Trophoblast cell (in vitro differentiated cells and primary cell): ENCODE results near the gene KRT76.

Experiments used
- DNase-seq, 2 donors: peaks; one replicate each; pipeline ENCODE4 v3.0.0-alpha.2; 2016
- H2AFZ ChIP-seq: 2 replicates; pipeline ENCODE4 v1.6.1; 2013; ENCODE audit warnings: low read length, moderate library complexity, mild to moderate bottlenecking; ENCODE audit not compliant: insufficient read depth, poor library complexity
- H2AK5ac ChIP-seq: 2 replicates; pipeline ENCODE4 v1.6.1; 2013; ENCODE audit warnings: mild to moderate bottlenecking, low read length
- H2BK120ac ChIP-seq: 2 replicates; pipeline ENCODE4 v1.6.1; 2013; ENCODE audit warnings: low read length, mild to moderate bottlenecking, moderate library complexity; ENCODE audit not compliant: insufficient read depth, poor library complexity
- H2BK12ac ChIP-seq: 2 replicates; pipeline ENCODE4 v1.6.1; 2013; ENCODE audit warnings: mild to moderate bottlenecking, low read length, moderate library complexity
- H2BK5ac ChIP-seq: 2 replicates; pipeline ENCODE4 v1.6.1; 2013; ENCODE audit warnings: low read length, low read depth, moderate library complexity, mild to moderate bottlenecking; ENCODE audit not compliant: poor library complexity
- H3K14ac ChIP-seq: 2 replicates; pipeline ENCODE4 v1.6.1; 2013; ENCODE audit warnings: mild to moderate bottlenecking, low read length
- H3K18ac ChIP-seq: 2 replicates; pipeline ENCODE4 v1.6.1; 2013; ENCODE audit warnings: mild to moderate bottlenecking, low read length
- H3K23ac ChIP-seq: 2 replicates; pipeline ENCODE4 v1.6.1; 2013; ENCODE audit warnings: low read length
- H3K27ac ChIP-seq: 2 replicates; pipeline ENCODE4 v1.5.1; 2013; ENCODE audit warnings: low read depth, mild to moderate bottlenecking, inconsistent platforms, low read length, moderate library complexity
- H3K27me3 ChIP-seq: 2 replicates; pipeline ENCODE4 v1.6.1; 2013; ENCODE audit warnings: inconsistent platforms, mild to moderate bottlenecking, low read length, moderate library complexity; ENCODE audit not compliant: insufficient read depth
- H3K36me3 ChIP-seq, 2 experiments: 1 replicate in 1 of 2; 2 replicates in 1 of 2; pipeline ENCODE4 v1.6.1; 2013; ENCODE audit warnings: low read length in 2 of 2, mild to moderate bottlenecking in 2 of 2, moderate library complexity in 1 of 2; ENCODE audit not compliant: insufficient read depth in 2 of 2, control insufficient read depth in 1 of 2
- H3K4ac ChIP-seq: 2 replicates; pipeline ENCODE4 v1.6.1; 2013; ENCODE audit warnings: low read depth, mild to moderate bottlenecking, low read length, moderate library complexity
- H3K4me1 ChIP-seq, 2 experiments: 1 replicate in 1 of 2; 2 replicates in 1 of 2; pipeline ENCODE4 v1.6.1; 2013; ENCODE audit warnings: low read length in 2 of 2, mild to moderate bottlenecking in 2 of 2, moderate library complexity in 1 of 2; ENCODE audit not compliant: insufficient read depth in 2 of 2, control insufficient read depth in 1 of 2
- H3K4me2 ChIP-seq: 2 replicates; pipeline ENCODE4 v1.6.1; 2013; ENCODE audit warnings: inconsistent platforms, mild to moderate bottlenecking, low read length, moderate library complexity
- H3K4me3 ChIP-seq: 2 replicates; pipeline ENCODE4 v1.5.1; 2013; ENCODE audit warnings: mild to moderate bottlenecking, low read depth, low read length, inconsistent platforms
- H3K79me1 ChIP-seq: one replicate; pipeline ENCODE4 v1.6.1; 2013; ENCODE audit warnings: low read length
- H3K79me2 ChIP-seq: 2 replicates; pipeline ENCODE4 v1.6.1; 2013; ENCODE audit warnings: low read length, mild to moderate bottlenecking; ENCODE audit not compliant: control insufficient read depth, insufficient read depth, poor library complexity
- H3K9ac ChIP-seq: 2 replicates; pipeline ENCODE4 v1.6.1; 2013; ENCODE audit warnings: mild to moderate bottlenecking, low read length
- H3K9me3 ChIP-seq: 2 replicates; pipeline ENCODE4 v1.6.1; 2013; ENCODE audit warnings: low read depth, mild to moderate bottlenecking, control low read depth, inconsistent platforms, low read length; ENCODE audit not compliant: insufficient read depth
- H4K12ac ChIP-seq: 2 replicates; pipeline ENCODE4 v1.6.1; 2013; ENCODE audit warnings: low read depth, mild to moderate bottlenecking, low read length, moderate library complexity
- H4K8ac ChIP-seq: 2 replicates; pipeline ENCODE4 v1.6.1; 2013; ENCODE audit warnings: low read depth, mild to moderate bottlenecking, low read length, moderate library complexity
- H4K91ac ChIP-seq: one replicate; pipeline ENCODE4 v1.6.1; 2013; ENCODE audit warnings: low read depth, mild to moderate bottlenecking, low read length, moderate library complexity
- WGBS: extraction: QIAGEN DNeasy Blood & Tissue Kit; methylation state at CpG from one replicate; pipeline ENCODE4 v1.1.7; 2013; ENCODE audit warnings: missing lambda C conversion rate; ENCODE audit not compliant: insufficient read length, insufficient coverage; ENCODE audit errors: extremely low coverage; 5-methylcytosine and 5-hydroxymethylcytosine counted together

The KRT76 gene

GRCh38 chr12:52805000-52805399 is 27.9 kb upstream of the KRT76 start:
- Histone ChIP-seq H3K14ac (no peak overlapping the region), H4K8ac (no peak overlapping the region), H2AFZ (no peak overlapping the region), H3K23ac (no peak overlapping the region), H3K79me2 (no peaks in the 10 kb centered on the region), H3K36me3 (no peaks in the 10 kb centered on the region), H3K9ac (no peak overlapping the region), H3K4me2 (no peak overlapping the region), H3K4me3 (no peak overlapping the region), H4K91ac (no peak overlapping the region), H4K12ac (no peak overlapping the region), H2BK120ac (no peak overlapping the region), H3K27ac (no peak overlapping the region), H3K9me3 (peaks cover 4% of the 10 kb centered on the region), H3K27me3 (no peaks in the 10 kb centered on the region), H2AK5ac (no peak overlapping the region), H2BK5ac (no peak overlapping the region), H3K4ac (no peak overlapping the region), H3K79me1 (no peaks in the 10 kb centered on the region), H2BK12ac (no peak overlapping the region), H3K18ac (no peak overlapping the region), H3K4me1 (no peaks in the 10 kb centered on the region)
- no peak for DNase-seq
- WGBS: no CpG with 5 or more reads among the region's 1 CpG

GRCh38 chr12:52802442-52802841 is 25.3 kb upstream of the KRT76 start:
- Histone ChIP-seq H3K9me3 (peaks cover 1% of the 10 kb centered on the region), H2BK5ac (no peak overlapping the region), H3K79me2 (no peaks in the 10 kb centered on the region), H3K4me2 (no peak overlapping the region), H2AK5ac (no peak overlapping the region), H3K4ac (no peak overlapping the region), H3K4me1 (no peaks in the 10 kb centered on the region), H3K27me3 (no peaks in the 10 kb centered on the region), H3K9ac (no peak overlapping the region), H3K18ac (no peak overlapping the region), H4K91ac (no peak overlapping the region), H4K12ac (no peak overlapping the region), H3K27ac (no peak overlapping the region), H3K4me3 (no peak overlapping the region), H4K8ac (no peak overlapping the region), H3K23ac (no peak overlapping the region), H2BK120ac (no peak overlapping the region), H3K36me3 (no peaks in the 10 kb centered on the region), H3K14ac (no peak overlapping the region), H2AFZ (no peak overlapping the region), H2BK12ac (no peak overlapping the region), H3K79me1 (no peaks in the 10 kb centered on the region)
- no CpG with 5 or more reads among the region's 6 CpGs for WGBS
- no peak for DNase-seq

GRCh38 chr12:52801773-52802172 is 24.6 kb upstream of the KRT76 start:
- no peak overlapping the region for H2AFZ ChIP-seq
- H3K4me3 ChIP-seq: no peak overlapping the region
- no peaks in the 10 kb centered on the region for H3K36me3 ChIP-seq
- no peak overlapping the region for H4K8ac ChIP-seq
- H3K23ac ChIP-seq: no peak overlapping the region
- H2BK12ac ChIP-seq: no peak overlapping the region
- no peak for DNase-seq
- no peak overlapping the region for H3K14ac ChIP-seq
- no peak overlapping the region for H3K4ac ChIP-seq
- no peak overlapping the region for H4K91ac ChIP-seq
- H2BK5ac ChIP-seq: no peak overlapping the region
- no peak overlapping the region for H3K18ac ChIP-seq
- H3K79me1 ChIP-seq: no peaks in the 10 kb centered on the region
- H3K27ac ChIP-seq: no peak overlapping the region
- H3K79me2 ChIP-seq: no peaks in the 10 kb centered on the region
- no peaks in the 10 kb centered on the region for H3K4me1 ChIP-seq
- H3K4me2 ChIP-seq: no peak overlapping the region
- no peak overlapping the region for H2AK5ac ChIP-seq
- no peak overlapping the region for H4K12ac ChIP-seq
- H3K9me3 ChIP-seq: no peaks in the 10 kb centered on the region
- no peaks in the 10 kb centered on the region for H3K27me3 ChIP-seq
- no peak overlapping the region for H3K9ac ChIP-seq
- no peak overlapping the region for H2BK120ac ChIP-seq
- WGBS: no CpG with 5 or more reads among the region's 3 CpGs

GRCh38 chr12:52800259-52800917 is 23.2 kb upstream of the KRT76 start:
- no peaks in the 10 kb centered on the region for H3K36me3 ChIP-seq
- H3K4me1 ChIP-seq: no peaks in the 10 kb centered on the region
- H4K12ac ChIP-seq: no peak overlapping the region
- DNase-seq: no peak
- no peak overlapping the region for H3K18ac ChIP-seq
- no peak overlapping the region for H3K4me2 ChIP-seq
- H3K4me3 ChIP-seq: no peak overlapping the region
- no peak overlapping the region for H3K9ac ChIP-seq
- H3K79me2 ChIP-seq: no peaks in the 10 kb centered on the region
- no peak overlapping the region for H4K8ac ChIP-seq
- no CpG with 5 or more reads among the region's 1 CpG for WGBS
- H2AFZ ChIP-seq: no peak overlapping the region
- H3K14ac ChIP-seq: no peak overlapping the region
- H3K27me3 ChIP-seq: no peaks in the 10 kb centered on the region
- H2AK5ac ChIP-seq: no peak overlapping the region
- no peak overlapping the region for H3K23ac ChIP-seq
- H3K9me3 ChIP-seq: no peaks in the 10 kb centered on the region
- H2BK5ac ChIP-seq: no peak overlapping the region
- H2BK12ac ChIP-seq: no peak overlapping the region
- no peak overlapping the region for H3K27ac ChIP-seq
- H3K79me1 ChIP-seq: no peaks in the 10 kb centered on the region
- no peak overlapping the region for H4K91ac ChIP-seq
- no peak overlapping the region for H3K4ac ChIP-seq
- no peak overlapping the region for H2BK120ac ChIP-seq
